Epithelial cell of proximal tubule (primary cell): ENCODE measurements around the gene GPR149. TPM values are rescaled to one million over a fixed set of nuclear protein-coding genes. Genes with fewer than 3 reads are reported as not detected.

ENCODE experiments used
- DNase-seq: peaks from one replicate; pipeline ENCODE4 v3.0.0-alpha.2; 2011; ENCODE audit warnings: low read depth
- H3K4me3 ChIP-seq: 2 replicates; pipeline ENCODE4 v1.5.1; 2011; ENCODE audit warnings: low read depth, mild to moderate bottlenecking, low read length
- total RNA-seq: library from RNA; depleted of rRNA; stranded (reverse); fragments of >200 nt; gene quantifications from 2 replicates; pipeline ENCODE4 v1.2.3, GENCODE V29; 2015
- TF ChIP-seq, protein P1 (sequence below): conservative IDR thresholded peaks from 2 replicates; pipeline ENCODE4 v1.5.1; 2012; ENCODE audit warnings: low read depth, mild to moderate bottlenecking, low read length

The GPR149 gene
- total RNA-seq, 1 donor from 2014 or later = not detected

DNA sequence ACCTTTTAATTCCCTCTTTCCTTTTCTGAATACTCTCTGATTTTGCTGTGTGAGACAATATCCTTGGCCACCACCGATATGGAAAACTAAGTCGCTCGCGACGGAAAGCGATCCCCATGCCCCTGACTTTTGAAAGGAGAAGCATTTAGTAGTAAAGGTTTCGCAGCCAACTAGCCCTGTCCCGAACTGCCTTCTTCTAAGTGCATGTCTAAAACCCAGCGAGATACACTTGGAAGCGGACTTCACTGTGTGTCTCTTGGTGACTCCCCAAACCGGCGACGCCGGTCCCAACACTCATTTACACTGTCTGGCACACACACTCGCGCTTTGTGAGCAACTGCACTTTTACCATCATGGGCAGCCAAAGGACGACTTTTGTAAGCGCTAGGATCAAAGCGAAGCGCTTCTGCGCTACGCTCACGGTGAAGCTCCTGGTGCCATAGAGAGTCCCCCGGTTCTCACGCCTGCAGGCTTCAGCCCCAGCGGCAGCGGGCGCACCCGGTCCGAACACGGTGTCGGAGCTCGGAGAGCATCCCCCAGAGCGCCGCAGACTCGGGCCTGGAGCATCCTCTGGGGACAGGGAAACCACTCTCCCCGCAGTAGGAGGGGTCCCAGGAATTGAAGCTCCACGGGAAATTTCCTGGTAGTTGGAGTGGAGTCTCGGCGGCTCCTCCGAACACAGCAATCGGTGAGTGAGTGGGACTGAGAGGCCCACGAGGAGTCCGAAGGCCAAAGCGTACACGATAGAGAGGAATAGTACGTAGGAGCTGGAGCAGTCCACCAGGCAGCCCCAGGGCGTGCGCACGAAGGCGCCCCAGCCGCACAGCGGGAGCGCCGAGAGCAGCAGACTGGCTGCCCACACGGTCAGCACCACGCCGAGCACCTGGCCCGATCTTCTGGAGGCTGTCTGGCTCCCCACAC lies 1.4 kb downstream of the GPR149 start:
- TF ChIP-seq, protein P1, sequence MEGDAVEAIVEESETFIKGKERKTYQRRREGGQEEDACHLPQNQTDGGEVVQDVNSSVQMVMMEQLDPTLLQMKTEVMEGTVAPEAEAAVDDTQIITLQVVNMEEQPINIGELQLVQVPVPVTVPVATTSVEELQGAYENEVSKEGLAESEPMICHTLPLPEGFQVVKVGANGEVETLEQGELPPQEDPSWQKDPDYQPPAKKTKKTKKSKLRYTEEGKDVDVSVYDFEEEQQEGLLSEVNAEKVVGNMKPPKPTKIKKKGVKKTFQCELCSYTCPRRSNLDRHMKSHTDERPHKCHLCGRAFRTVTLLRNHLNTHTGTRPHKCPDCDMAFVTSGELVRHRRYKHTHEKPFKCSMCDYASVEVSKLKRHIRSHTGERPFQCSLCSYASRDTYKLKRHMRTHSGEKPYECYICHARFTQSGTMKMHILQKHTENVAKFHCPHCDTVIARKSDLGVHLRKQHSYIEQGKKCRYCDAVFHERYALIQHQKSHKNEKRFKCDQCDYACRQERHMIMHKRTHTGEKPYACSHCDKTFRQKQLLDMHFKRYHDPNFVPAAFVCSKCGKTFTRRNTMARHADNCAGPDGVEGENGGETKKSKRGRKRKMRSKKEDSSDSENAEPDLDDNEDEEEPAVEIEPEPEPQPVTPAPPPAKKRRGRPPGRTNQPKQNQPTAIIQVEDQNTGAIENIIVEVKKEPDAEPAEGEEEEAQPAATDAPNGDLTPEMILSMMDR = no peak
- H3K4me3 ChIP-seq = no peak overlapping the region
- DNase-seq = no peak

DNA sequence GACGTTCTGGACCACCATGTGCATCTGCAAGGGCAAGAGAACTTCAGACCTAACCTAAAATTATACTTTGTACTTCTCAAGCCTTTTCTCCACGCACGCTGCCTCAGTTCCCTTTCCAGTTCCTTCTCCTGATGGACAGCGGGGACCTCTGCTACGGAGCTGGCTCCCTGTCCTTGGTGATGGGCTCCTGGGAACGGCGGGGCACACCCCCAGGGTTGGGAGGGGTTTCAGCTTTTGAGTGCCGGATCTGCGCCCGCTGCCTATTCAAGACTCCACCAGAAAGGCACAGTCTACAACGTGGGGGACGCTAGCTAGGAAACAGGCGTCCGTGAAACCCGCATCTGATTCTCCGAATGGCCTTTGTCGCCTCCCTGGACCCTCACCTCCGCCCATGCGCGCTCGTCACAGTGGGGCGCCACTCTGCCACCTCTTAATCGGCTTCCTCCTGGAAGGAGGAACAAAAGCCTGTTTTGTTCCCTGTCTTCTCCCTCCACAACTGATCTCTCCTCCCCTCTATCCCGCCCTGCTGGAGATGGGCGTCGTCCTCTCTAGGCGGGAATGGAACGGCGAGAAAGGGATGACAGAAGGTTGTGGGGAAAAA lies 2.2 kb downstream of the GPR149 start:
- DNase-seq = no peak
- TF ChIP-seq, protein P1 = no peak
- no peak overlapping the region for H3K4me3 ChIP-seq

DNA sequence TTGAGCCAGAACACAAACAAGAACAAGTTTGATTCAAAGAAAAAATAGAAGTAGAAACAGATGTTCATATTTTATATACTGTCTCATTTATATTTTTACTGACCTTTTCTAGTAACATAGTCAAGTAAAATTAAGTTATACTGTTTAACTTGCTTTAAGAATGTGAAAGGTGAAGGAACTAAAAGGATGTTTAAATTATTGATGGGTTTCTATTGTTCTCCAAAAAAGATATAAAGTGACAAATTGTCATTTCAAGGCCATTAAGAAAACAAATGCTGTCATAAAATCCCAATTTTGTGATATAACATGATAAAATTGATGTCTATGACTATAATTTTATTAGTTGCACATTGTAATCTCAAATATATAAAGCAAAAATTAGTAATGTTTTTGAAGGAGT lies 7.3 kb downstream of the GPR149 start:
- no peak for DNase-seq
- TF ChIP-seq, protein P1 = no peak
- no peak overlapping the region for H3K4me3 ChIP-seq

DNA sequence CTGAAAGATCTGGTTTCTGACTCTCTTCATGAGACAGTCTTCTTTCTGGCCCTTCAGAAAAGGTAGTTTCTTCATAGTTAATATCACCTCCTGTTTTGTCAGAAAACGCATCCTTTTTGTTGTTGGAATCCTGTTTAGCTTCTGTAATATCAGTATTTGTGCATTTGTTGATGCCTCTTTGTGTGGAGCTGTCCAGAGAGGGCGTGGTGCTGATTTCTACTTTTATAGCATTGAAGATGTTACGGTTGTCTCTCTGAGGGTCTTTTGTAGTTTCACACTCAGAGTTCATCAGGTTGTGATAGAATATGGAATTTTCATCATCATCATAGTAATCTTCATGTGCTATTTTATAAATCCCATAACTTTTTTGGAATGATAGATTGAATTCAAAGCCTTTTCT lies 8.9 kb downstream of the GPR149 start:
- no peak for DNase-seq
- TF ChIP-seq, protein P1 = no peak
- no peak overlapping the region for H3K4me3 ChIP-seq

DNA sequence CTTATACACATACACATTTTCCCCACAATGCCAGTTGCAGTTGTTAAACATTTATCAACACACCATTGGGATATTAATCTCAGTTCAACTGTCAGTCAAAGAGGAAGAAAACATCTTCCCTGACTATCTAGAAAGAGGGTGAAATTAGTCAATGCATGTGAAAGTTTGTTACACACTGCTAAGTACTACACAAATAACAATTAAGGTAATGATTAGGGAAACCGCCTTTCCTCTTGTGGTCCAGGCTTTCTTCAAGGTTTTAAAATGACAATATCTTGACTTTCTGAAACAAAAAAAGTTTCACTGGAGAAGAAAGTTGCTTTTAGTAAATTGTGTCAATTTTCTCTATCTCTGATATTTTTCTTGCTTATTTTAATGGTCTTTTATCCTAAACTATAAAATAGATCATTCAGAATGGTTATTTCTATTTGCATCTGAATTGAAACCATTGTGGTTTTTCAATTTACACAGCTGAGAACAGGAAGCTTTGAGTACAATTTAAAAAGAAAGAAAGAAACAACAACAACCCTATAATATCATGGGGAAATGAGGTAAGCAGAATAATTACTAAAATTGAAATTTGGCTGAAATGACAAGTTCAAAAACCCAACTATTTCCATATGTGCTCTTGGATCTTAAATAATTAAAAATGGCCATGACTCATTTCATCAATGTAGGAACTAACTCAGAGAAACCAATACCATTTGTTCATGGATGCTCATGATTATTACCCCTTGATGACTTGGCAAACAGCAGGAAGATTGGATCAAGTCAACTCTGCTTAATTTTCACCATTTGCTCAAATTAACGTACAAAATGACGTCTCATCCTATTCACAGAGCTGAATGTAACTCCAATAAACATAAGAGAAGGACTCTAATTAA lies 31.7 kb downstream of the GPR149 start:
- TF ChIP-seq, protein P1 = no peak
- DNase-seq = no peak
- no peak overlapping the region for H3K4me3 ChIP-seq

DNA sequence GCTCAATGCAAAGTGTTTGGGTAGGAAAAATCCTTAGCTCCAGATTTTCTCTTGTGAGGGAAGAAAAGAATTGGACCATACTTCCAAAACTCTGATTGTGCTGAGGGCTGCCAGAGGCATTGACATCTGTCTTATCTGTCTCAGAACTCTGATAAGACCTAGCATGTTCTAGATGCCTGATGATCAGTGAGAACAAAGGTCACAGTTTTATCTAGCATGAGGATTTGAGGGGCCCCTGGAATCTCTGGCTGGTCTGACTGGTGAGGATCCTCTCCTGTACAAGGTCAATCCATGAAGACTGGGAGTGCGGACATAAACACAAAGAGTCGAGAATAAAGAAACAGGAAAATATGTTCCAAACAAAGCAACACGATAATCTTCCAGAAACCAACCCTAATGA lies 40.1 kb downstream of the GPR149 start:
- no peak for DNase-seq
- H3K4me3 ChIP-seq = no peak overlapping the region
- TF ChIP-seq, protein P1 = no peak
